Measurements from ENCODE around the gene LRRTM4. TPM values are rescaled to one million over a fixed set of nuclear protein-coding genes. Genes with fewer than 3 reads are reported as not detected.
"Not testable (repeated sequence)": the region's sequence is repeated elsewhere in the genome, so short reads cannot be mapped to it uniquely, and the experiment has no call there.

LRRTM4 gene
- polyA plus RNA-seq, 3 donors = 0.01 to 0.05 TPM; not detected in 1

- 79 to 95% (median 88%) methylated on average over 1 of the region's 1 CpG for WGBS, 3 donors
- no peak overlapping the region for H3K27ac ChIP-seq (ENCODE audit: low read depth, low read length)
These were observed 314.8 kb downstream of the LRRTM4 start for GRCh38 chr2:77207331-77207730.

- H3K27ac ChIP-seq (ENCODE audit: low read depth, low read length) = no peak overlapping the region
- WGBS, 3 donors = 86 to 95% (median 90%) methylated on average over 2 of the region's 2 CpGs
These were observed 320.4 kb downstream of the LRRTM4 start for GRCh38 chr2:77201755-77202154.

- H3K27ac ChIP-seq (ENCODE audit: low read depth, low read length) = no peak overlapping the region
These were observed 322.8 kb downstream of the LRRTM4 start for GRCh38 chr2:77199411-77199810.

- H3K27ac ChIP-seq (ENCODE audit: low read depth, low read length) = no peak overlapping the region
- WGBS, 3 donors = 84 to 91% (median 89%) methylated on average over 4 of the region's 4 CpGs
These were observed 328.2 kb downstream of the LRRTM4 start for GRCh38 chr2:77193858-77194448.

GRCh38 chr2:77192811-77193289 lies 329.3 kb downstream of the LRRTM4 start:
- WGBS, 3 donors = 82 to 89% (median 89%) methylated on average over 5 of the region's 5 CpGs
- H3K27ac ChIP-seq (ENCODE audit: low read depth, low read length) = no peak overlapping the region

- WGBS, 3 donors = 0 to 80% (median 0%) methylated on average over 1 of the region's 1 CpG
- no peak overlapping the region for H3K27ac ChIP-seq (ENCODE audit: low read depth, low read length)
These were observed 330.5 kb downstream of the LRRTM4 start for GRCh38 chr2:77191665-77192064.

- WGBS, 3 donors = 37 to 76% (median 74%) methylated on average over 2 of the region's 2 CpGs
- no peak overlapping the region for H3K27ac ChIP-seq (ENCODE audit: low read depth, low read length)
These were observed 331.3 kb downstream of the LRRTM4 start for GRCh38 chr2:77190721-77191346.

- WGBS, 3 donors = 57 to 72% (median 63%) methylated on average over 3 of the region's 3 CpGs
- H3K27ac ChIP-seq (ENCODE audit: low read depth, low read length) = no peak overlapping the region
These were observed 337.1 kb downstream of the LRRTM4 start for GRCh38 chr2:77185052-77185451.

GRCh38 chr2:77179297-77179696 lies 342.9 kb downstream of the LRRTM4 start:
- WGBS, 3 donors = 53 to 77% (median 69%) methylated on average over 5 of the region's 5 CpGs
- no peak overlapping the region for H3K27ac ChIP-seq (ENCODE audit: low read depth, low read length)

- not testable (repeated sequence) for H3K27ac ChIP-seq (ENCODE audit: low read depth, low read length)
- 42 to 57% (median 55%) methylated on average over 4 of the region's 4 CpGs for WGBS, 3 donors
These were observed 346.9 kb downstream of the LRRTM4 start for GRCh38 chr2:77175266-77175780.

- 51 to 62% (median 60%) methylated on average over 2 of the region's 2 CpGs for WGBS, 3 donors
- H3K27ac ChIP-seq (ENCODE audit: low read depth, low read length) = no peak overlapping the region
These were observed 352.8 kb downstream of the LRRTM4 start for GRCh38 chr2:77169426-77169825.

GRCh38 chr2:77164021-77164420 lies 358.2 kb downstream of the LRRTM4 start:
- H3K27ac ChIP-seq (ENCODE audit: low read depth, low read length) = not testable (repeated sequence)

- H3K27ac ChIP-seq (ENCODE audit: low read depth, low read length) = no peak overlapping the region
- whole genome bisulfite sequencing, 3 donors = 76 to 88% (median 84%) methylated on average over 5 of the region's 5 CpGs
These were observed 361.2 kb downstream of the LRRTM4 start for GRCh38 chr2:77161009-77161408.

GRCh38 chr2:77156599-77156998 lies 365.6 kb downstream of the LRRTM4 start:
- H3K27ac ChIP-seq (ENCODE audit: low read depth, low read length) = no peak overlapping the region
- 82 to 92% (median 85%) methylated on average over 3 of the region's 3 CpGs for WGBS, 3 donors

- H3K27ac ChIP-seq (ENCODE audit: low read depth, low read length) = no peak overlapping the region
- WGBS, 3 donors = 89 to 98% (median 94%) methylated on average over 1 of the region's 1 CpG
These were observed 366.7 kb downstream of the LRRTM4 start for GRCh38 chr2:77155511-77155910.

- no peak overlapping the region for H3K27ac ChIP-seq (ENCODE audit: low read depth, low read length)
- WGBS, 3 donors = 79 to 93% (median 91%) methylated on average over 1 of the region's 1 CpG
These were observed 372.6 kb downstream of the LRRTM4 start for GRCh38 chr2:77149565-77149964.

- no peak overlapping the region for H3K27ac ChIP-seq (ENCODE audit: low read depth, low read length)
- 66 to 72% (median 68%) methylated on average over 2 of the region's 2 CpGs for WGBS, 3 donors
These were observed 375.0 kb downstream of the LRRTM4 start for GRCh38 chr2:77147153-77147552.

- H3K27ac ChIP-seq (ENCODE audit: low read depth, low read length) = no peak overlapping the region
These were observed 377.4 kb downstream of the LRRTM4 start for GRCh38 chr2:77144772-77145171.

GRCh38 chr2:77142141-77142540 lies 380.0 kb downstream of the LRRTM4 start:
- H3K27ac ChIP-seq (ENCODE audit: low read depth, low read length) = no peak overlapping the region
- 84 to 88% (median 86%) methylated on average over 3 of the region's 3 CpGs for WGBS, 3 donors

- WGBS, 3 donors = 89 to 94% (median 93%) methylated on average over 8 of the region's 8 CpGs
- H3K27ac ChIP-seq (ENCODE audit: low read depth, low read length) = not testable (repeated sequence)
These were observed 393.7 kb downstream of the LRRTM4 start for GRCh38 chr2:77128479-77128878.

All from adipose tissue (tissue), 3 donors.